Gastroesophageal sphincter (tissue), 4 donors: ENCODE data around the gene CALCR. TPM values are rescaled to one million over a fixed set of nuclear protein-coding genes. Genes with fewer than 3 reads are reported as not detected.

Source experiments
- ATAC-seq: fragments of 150-250 bp; one replicate; pipeline ENCODE4 v1.9.1; 2016; ENCODE audit warnings: mild to moderate bottlenecking, moderate library complexity
- H3K27ac ChIP-seq, 4 donors: fragments of 200-600 bp; sonication (generic) in 3 of 4; 1 replicate in 3 of 4; 2 replicates in 1 of 4; pipeline ENCODE4 v1.5.1; 2016 to 2019
- H3K27me3 ChIP-seq: fragments of 200-600 bp; sonication (generic); one replicate; pipeline ENCODE4 v1.5.1; 2019
- H3K36me3 ChIP-seq, 2 donors: fragments of 200-600 bp; sonication (generic); one replicate each; pipeline ENCODE4 v1.5.1; 2019; ENCODE audit warnings: control low read depth in 1 of 2
- H3K4me1 ChIP-seq, 3 donors: fragments of 200-600 bp; sonication (generic); 1 replicate in 2 of 3; 2 replicates in 1 of 3; pipeline ENCODE4 v1.5.1; 2016 to 2019; ENCODE audit warnings: control low read depth in 2 of 3
- H3K4me3 ChIP-seq, 2 donors: fragments of 200-600 bp; sonication (generic); one replicate each; pipeline ENCODE4 v1.5.1; 2019; ENCODE audit warnings: mild to moderate bottlenecking in 1 of 2, moderate library complexity in 1 of 2
- H3K9me3 ChIP-seq, 3 donors: fragments of 200-600 bp; sonication (generic); one replicate each; pipeline ENCODE4 v1.5.1; 2017 to 2019; ENCODE audit warnings: control low read depth in 2 of 3
- CTCF ChIP-seq, 4 experiments: fragments of 200-600 bp in 2 of 4; fragments of 450-650 bp in 2 of 4; sonication (generic) in 1 of 4; IDR thresholded peaks; one replicate each; pipeline ENCODE4 v1.5.1; 2017 to 2019; ENCODE audit warnings: antibody characterized with exemption in 4 of 4, mild to moderate bottlenecking in 2 of 4, moderate library complexity in 2 of 4
- EP300 ChIP-seq: sonication (generic); formaldehyde crosslinking; IDR thresholded peaks from one replicate; pipeline ENCODE4 v1.6.1; 2017; ENCODE audit warnings: antibody characterized with exemption, mild to moderate bottlenecking
- POLR2A ChIP-seq, 2 donors: fragments of 450-650 bp; IDR thresholded peaks; one replicate each; pipeline ENCODE4 v1.6.1; 2017; ENCODE audit warnings: antibody characterized with exemption in 2 of 2, mild to moderate bottlenecking in 2 of 2, moderate library complexity in 1 of 2
- POLR2AphosphoS5 ChIP-seq: sonication (generic); formaldehyde crosslinking; IDR thresholded peaks from one replicate; pipeline ENCODE4 v1.6.1; 2017; ENCODE audit warnings: antibody characterized with exemption
- WGBS, 2 donors: methylation state at CpG; one replicate each; pipeline ENCODE4 v1.1.5; 2018; ENCODE audit warnings: low coverage in 1 of 2; 5-methylcytosine and 5-hydroxymethylcytosine counted together
- total RNA-seq, 4 donors: library from RNA; depleted of rRNA; stranded (reverse); fragments of >200 nt; gene quantifications; one replicate each; pipeline ENCODE4 v1.1.0, GENCODE V29; 2016

The CALCR gene
- under 1 TPM in 1 of 4 donors, not detected in 3; 0.27 TPM for total RNA-seq

GRCh38 chr7:93574646-93575554, at the start of gene CALCR:
TSS of gene CALCR (minus strand) at chr7:93574724. CDS start at chr7:93486981, 87,743 bp downstream.
- no peaks in the 10 kb centered on the region for H3K36me3 ChIP-seq
- peaks cover 0 to 6% (median 0%) of the 10 kb centered on the region in 3 donors for H3K4me1 ChIP-seq
- H3K27ac ChIP-seq: no peak within 1 kb of the TSS
- H3K4me3 ChIP-seq: peak within 1 kb of the TSS in 1 of 2 donors; percentile 26
- ATAC-seq: peak; percentile 21
- TF ChIP-seq POLR2AphosphoS5 (no peak), CTCF (IDR thresholded peaks at IDR 0.05) (no peak), EP300 (no peak), POLR2A (IDR thresholded peaks at IDR 0.05) (no peak)
- peaks cover 36% of the 10 kb centered on the region for H3K27me3 ChIP-seq
- 0 to 3% methylated on average over 1 to 11 of the region's 46 CpGs for WGBS, 2 donors
- H3K9me3 ChIP-seq: no peaks in the 10 kb centered on the region

GRCh38 chr7:93623816-93624215, 49.3 kb upstream of the CALCR start:
- WGBS, 2 donors: 82 to 91% methylated on average over 1 of the region's 1 CpG
- Histone ChIP-seq H3K9me3 (no peaks in the 10 kb centered on the region), H3K27ac (no peak overlapping the region), H3K36me3 (no peaks in the 10 kb centered on the region), H3K27me3 (no peaks in the 10 kb centered on the region), H3K4me1 (no peaks in the 10 kb centered on the region), H3K4me3 (no peak overlapping the region)
- no peak for TF ChIP-seq EP300
- TF ChIP-seq POLR2A (IDR thresholded peaks at IDR 0.05): no peak
- TF ChIP-seq CTCF (IDR thresholded peaks at IDR 0.05): no peak
- no peak for TF ChIP-seq POLR2AphosphoS5
- no peak for ATAC-seq

- no peaks in the 10 kb centered on the region for H3K27me3 ChIP-seq
- no peak for ATAC-seq
- no peak overlapping the region for H3K27ac ChIP-seq
- TF ChIP-seq CTCF (IDR thresholded peaks at IDR 0.05) (no peak), POLR2AphosphoS5 (no peak), POLR2A (IDR thresholded peaks at IDR 0.05) (no peak), EP300 (no peak)
- no peaks in the 10 kb centered on the region for H3K36me3 ChIP-seq
- WGBS, 2 donors: 26 to 35% methylated on average over 10 to 13 of the region's 13 CpGs
- no peak overlapping the region for H3K4me3 ChIP-seq
- no peaks in the 10 kb centered on the region for H3K4me1 ChIP-seq
- H3K9me3 ChIP-seq: no peaks in the 10 kb centered on the region
Observed at GRCh38 chr7:93622036-93623033, 47.8 kb upstream of the CALCR start.

- Histone ChIP-seq H3K9me3 (no peaks in the 10 kb centered on the region), H3K27ac (no peak overlapping the region), H3K36me3 (no peaks in the 10 kb centered on the region), H3K4me1 (no peaks in the 10 kb centered on the region), H3K4me3 (no peak overlapping the region), H3K27me3 (no peaks in the 10 kb centered on the region)
- no peak for ATAC-seq
- TF ChIP-seq EP300: no peak
- TF ChIP-seq CTCF (IDR thresholded peaks at IDR 0.05): no peak
- no peak for TF ChIP-seq POLR2A (IDR thresholded peaks at IDR 0.05)
- no peak for TF ChIP-seq POLR2AphosphoS5
Observed at GRCh38 chr7:93620864-93621263, 46.3 kb upstream of the CALCR start.
